Measurements from ENCODE around the gene CHST8.

Gene CHST8

DNA sequence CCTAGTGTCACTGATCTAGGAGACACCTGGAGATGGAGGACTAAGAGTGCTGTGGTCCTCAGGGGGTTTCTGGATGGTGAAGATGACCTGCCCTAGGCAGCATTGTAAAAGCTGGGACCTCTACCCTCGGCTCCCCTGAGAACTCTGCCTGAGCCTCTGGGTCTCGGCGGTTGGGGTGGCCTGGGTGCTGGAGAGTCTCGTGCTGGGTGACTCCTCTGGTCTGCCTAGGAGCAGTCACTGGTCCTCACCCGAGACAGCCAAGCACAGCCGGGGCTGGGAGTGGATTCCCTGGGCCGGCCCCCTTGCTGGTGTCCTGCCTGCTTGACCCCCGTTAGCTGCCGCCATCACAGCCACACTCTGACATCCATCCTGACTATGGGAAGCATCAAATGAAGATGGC, 181.6 kb downstream of the CHST8 start:
- Histone ChIP-seq H2AFZ (ENCODE audit: low read depth, low read length, severe bottlenecking) (no peak overlapping the region), H3K9me3 (ENCODE audit: insufficient read depth, low read length) (no peaks in the 10 kb centered on the region), H3K4me2 (ENCODE audit: low read depth, low read length, poor library complexity, severe bottlenecking) (no peak overlapping the region), H3K4me3 (ENCODE audit: insufficient read depth, low read length, poor library complexity, severe bottlenecking) (no peak overlapping the region), H3K27ac (ENCODE audit: low read depth, low read length) (no peak overlapping the region), H3F3A (ENCODE audit: insufficient read depth) (no peaks in the 10 kb centered on the region), H3K9ac (ENCODE audit: low read length) (no peak overlapping the region), H3K79me2 (ENCODE audit: insufficient read depth, low read length) (no peaks in the 10 kb centered on the region), H3K36me3 (ENCODE audit: low read length) (no peaks in the 10 kb centered on the region), H3K27me3 (ENCODE audit: low read length) (no peaks in the 10 kb centered on the region), H4K20me1 (ENCODE audit: low read depth, low read length) (no peaks in the 10 kb centered on the region), H3K9me2 (replicated peaks; ENCODE audit: insufficient read depth, low read length) (no peaks in the 10 kb centered on the region)
- TF ChIP-seq, protein P1, sequence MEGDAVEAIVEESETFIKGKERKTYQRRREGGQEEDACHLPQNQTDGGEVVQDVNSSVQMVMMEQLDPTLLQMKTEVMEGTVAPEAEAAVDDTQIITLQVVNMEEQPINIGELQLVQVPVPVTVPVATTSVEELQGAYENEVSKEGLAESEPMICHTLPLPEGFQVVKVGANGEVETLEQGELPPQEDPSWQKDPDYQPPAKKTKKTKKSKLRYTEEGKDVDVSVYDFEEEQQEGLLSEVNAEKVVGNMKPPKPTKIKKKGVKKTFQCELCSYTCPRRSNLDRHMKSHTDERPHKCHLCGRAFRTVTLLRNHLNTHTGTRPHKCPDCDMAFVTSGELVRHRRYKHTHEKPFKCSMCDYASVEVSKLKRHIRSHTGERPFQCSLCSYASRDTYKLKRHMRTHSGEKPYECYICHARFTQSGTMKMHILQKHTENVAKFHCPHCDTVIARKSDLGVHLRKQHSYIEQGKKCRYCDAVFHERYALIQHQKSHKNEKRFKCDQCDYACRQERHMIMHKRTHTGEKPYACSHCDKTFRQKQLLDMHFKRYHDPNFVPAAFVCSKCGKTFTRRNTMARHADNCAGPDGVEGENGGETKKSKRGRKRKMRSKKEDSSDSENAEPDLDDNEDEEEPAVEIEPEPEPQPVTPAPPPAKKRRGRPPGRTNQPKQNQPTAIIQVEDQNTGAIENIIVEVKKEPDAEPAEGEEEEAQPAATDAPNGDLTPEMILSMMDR (IDR thresholded peaks at IDR 0.05; ENCODE audit: insufficient read depth, low read length, poor library complexity, severe bottlenecking), result no peak
- no peak for TF ChIP-seq EZH2phosphoT487 (conservative IDR thresholded peaks at IDR 0.05; ENCODE audit: low read length)

DNA sequence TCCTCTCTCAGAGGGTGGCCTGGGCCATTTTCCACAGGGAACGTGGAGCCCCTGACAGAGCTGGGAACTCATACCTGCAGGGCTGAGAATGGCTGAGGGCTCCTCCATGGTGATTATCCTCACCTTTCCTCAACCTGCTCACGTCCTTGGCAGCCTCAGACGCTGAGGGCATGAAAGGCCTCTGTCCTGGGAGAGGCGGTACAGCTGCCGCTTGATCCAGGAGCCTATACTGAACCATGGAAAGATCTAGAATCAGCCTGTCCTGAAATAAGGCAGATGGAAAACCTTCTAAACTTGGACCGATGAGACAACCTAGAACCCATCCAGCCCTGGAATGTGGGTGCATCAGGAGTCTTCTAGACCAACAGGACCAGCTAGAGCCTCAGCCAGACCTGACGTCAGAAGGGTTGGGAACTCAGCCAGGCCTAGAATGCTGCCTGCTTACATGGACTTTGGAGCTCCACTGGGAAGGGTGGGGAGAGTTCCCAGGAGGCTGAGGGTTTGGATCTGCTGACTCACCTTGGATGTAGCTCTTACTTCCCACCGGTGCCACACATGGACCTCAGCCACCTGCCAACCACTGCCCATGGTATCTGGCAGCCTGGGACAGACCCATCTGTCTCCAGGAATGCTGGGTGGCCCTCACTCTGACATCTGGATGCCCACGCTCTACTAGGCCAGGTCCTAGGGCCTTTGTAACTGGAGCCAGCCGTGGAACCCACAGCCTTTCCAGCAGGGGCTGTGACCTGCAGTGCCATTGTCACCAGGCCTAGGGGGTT, 182.5 kb downstream of the CHST8 start:
- no peak for TF ChIP-seq EZH2phosphoT487 (conservative IDR thresholded peaks at IDR 0.05; ENCODE audit: low read length)
- TF ChIP-seq, protein P1 (IDR thresholded peaks at IDR 0.05; ENCODE audit: insufficient read depth, low read length, poor library complexity, severe bottlenecking), result no peak
- Histone ChIP-seq H3K9me3 (ENCODE audit: insufficient read depth, low read length) (no peaks in the 10 kb centered on the region), H3K27ac (ENCODE audit: low read depth, low read length) (no peak overlapping the region), H3K9ac (ENCODE audit: low read length) (no peak overlapping the region), H3K4me2 (ENCODE audit: low read depth, low read length, poor library complexity, severe bottlenecking) (no peak overlapping the region), H3K79me2 (ENCODE audit: insufficient read depth, low read length) (no peaks in the 10 kb centered on the region), H3K27me3 (ENCODE audit: low read length) (no peaks in the 10 kb centered on the region), H4K20me1 (ENCODE audit: low read depth, low read length) (no peaks in the 10 kb centered on the region), H2AFZ (ENCODE audit: low read depth, low read length, severe bottlenecking) (no peak overlapping the region), H3K36me3 (ENCODE audit: low read length) (no peaks in the 10 kb centered on the region), H3K9me2 (replicated peaks; ENCODE audit: insufficient read depth, low read length) (no peaks in the 10 kb centered on the region), H3F3A (ENCODE audit: insufficient read depth) (no peaks in the 10 kb centered on the region), H3K4me3 (ENCODE audit: insufficient read depth, low read length, poor library complexity, severe bottlenecking) (no peak overlapping the region)

DNA sequence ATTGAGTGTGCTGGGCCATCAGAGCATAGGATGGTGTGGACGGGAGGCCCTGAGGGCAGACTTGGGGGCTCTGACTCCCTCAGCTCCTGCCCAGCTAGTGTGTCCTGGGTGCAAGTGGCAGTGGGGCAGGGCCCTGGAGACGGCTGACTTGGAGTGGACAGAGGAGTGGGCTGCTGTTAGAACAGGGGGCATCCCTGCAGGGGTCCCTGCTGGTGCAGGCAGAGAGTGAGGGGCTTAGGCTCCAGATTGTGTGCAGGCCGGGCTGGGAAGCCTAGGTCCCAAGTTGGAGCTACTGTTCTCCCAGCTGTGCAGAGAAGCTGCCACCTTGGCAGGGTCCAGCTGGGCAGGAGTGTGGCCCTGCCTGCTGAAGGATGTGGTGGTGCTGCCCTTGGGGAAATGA, 183.6 kb downstream of the CHST8 start:
- no peaks in the 10 kb centered on the region for H3K27me3 ChIP-seq (ENCODE audit: low read length)
- H4K20me1 ChIP-seq (ENCODE audit: low read depth, low read length), result no peaks in the 10 kb centered on the region
- H3K4me2 ChIP-seq (ENCODE audit: low read depth, low read length, poor library complexity, severe bottlenecking), result no peak overlapping the region
- H3K9me2 ChIP-seq (replicated peaks; ENCODE audit: insufficient read depth, low read length), result no peaks in the 10 kb centered on the region
- no peaks in the 10 kb centered on the region for H3F3A ChIP-seq (ENCODE audit: insufficient read depth)
- no peaks in the 10 kb centered on the region for H3K9me3 ChIP-seq (ENCODE audit: insufficient read depth, low read length)
- no peaks in the 10 kb centered on the region for H3K36me3 ChIP-seq (ENCODE audit: low read length)
- no peak overlapping the region for H3K4me3 ChIP-seq (ENCODE audit: insufficient read depth, low read length, poor library complexity, severe bottlenecking)
- no peak overlapping the region for H2AFZ ChIP-seq (ENCODE audit: low read depth, low read length, severe bottlenecking)
- H3K27ac ChIP-seq (ENCODE audit: low read depth, low read length), result no peak overlapping the region
- H3K79me2 ChIP-seq (ENCODE audit: insufficient read depth, low read length), result no peaks in the 10 kb centered on the region
- TF ChIP-seq, protein P1 (IDR thresholded peaks at IDR 0.05; ENCODE audit: insufficient read depth, low read length, poor library complexity, severe bottlenecking), result no peak
- TF ChIP-seq EZH2phosphoT487 (conservative IDR thresholded peaks at IDR 0.05; ENCODE audit: low read length), result no peak
- H3K9ac ChIP-seq (ENCODE audit: low read length), result no peak overlapping the region
